Measurements from ENCODE around the gene SLC29A2. TPM values are rescaled to one million over a fixed set of nuclear protein-coding genes. Genes with fewer than 3 reads are reported as not detected.
A peak's percentile ranks its signal among the peaks of the same experiment; 100 is the strongest.

SLC29A2 gene
- polyA plus RNA-seq, 2 donors, result 4.7 to 7.8 TPM

DNA sequence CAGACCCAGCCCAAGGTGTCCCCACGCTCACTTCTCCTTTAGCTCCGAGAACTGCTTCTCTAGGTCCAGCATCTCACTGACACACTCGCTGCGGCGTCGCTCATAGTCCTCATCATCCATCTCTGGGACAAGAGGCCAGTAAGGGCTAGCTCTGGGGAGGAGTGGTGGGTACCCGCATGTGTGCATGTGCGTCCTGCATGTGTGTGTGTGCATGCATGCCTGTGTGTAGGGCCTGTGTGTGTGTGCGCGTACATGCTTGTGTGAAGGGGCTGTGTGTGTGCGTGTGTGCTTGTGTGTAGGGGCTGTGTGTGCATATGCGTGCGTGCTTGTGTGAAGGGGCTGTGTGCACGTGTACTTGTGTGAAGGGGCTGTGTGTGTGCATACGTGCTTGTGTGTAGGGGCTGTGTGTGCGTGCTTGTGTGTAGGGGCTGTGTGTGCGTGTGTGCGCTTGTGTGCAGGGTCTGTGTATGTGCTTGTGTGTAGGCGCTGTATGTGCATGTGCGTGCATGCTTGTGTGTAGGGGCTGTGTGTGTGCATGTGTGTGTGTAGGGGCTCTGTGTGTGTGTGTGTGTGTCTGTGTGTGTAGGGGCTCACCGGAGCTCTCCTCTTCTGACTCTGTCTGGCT lies 29.9 kb downstream of the SLC29A2 start:
- H3K36me3 ChIP-seq (ENCODE audit: control insufficient read depth in 2 of 2, insufficient read depth in 2 of 2, low read length in 1 of 2), result peaks cover 0 to 33% of the 10 kb centered on the region in 2 donors
- no peaks in the 10 kb centered on the region for H3K9me3 ChIP-seq (ENCODE audit: control insufficient read depth in 2 of 2, insufficient read depth in 1 of 2, low read depth in 1 of 2, low read length in 1 of 2)
- no peak overlapping the region for H3K27ac ChIP-seq (ENCODE audit: low read depth in 2 of 2, low read length in 1 of 2)
- no peaks in the 10 kb centered on the region for H3K27me3 ChIP-seq (ENCODE audit: control insufficient read depth in 1 of 2, insufficient read depth in 2 of 2, low read length in 2 of 2)
- WGBS, 2 donors, result 93 to 94% methylated on average over 21 of the region's 21 CpGs
- H3K4me1 ChIP-seq (ENCODE audit: control insufficient read depth in 2 of 2, insufficient read depth in 2 of 2, low read length in 1 of 2), result peaks cover 4 to 30% of the 10 kb centered on the region in 2 donors
- H3K4me3 ChIP-seq (ENCODE audit: low read depth in 1 of 2, low read length in 2 of 2), result no peak overlapping the region

DNA sequence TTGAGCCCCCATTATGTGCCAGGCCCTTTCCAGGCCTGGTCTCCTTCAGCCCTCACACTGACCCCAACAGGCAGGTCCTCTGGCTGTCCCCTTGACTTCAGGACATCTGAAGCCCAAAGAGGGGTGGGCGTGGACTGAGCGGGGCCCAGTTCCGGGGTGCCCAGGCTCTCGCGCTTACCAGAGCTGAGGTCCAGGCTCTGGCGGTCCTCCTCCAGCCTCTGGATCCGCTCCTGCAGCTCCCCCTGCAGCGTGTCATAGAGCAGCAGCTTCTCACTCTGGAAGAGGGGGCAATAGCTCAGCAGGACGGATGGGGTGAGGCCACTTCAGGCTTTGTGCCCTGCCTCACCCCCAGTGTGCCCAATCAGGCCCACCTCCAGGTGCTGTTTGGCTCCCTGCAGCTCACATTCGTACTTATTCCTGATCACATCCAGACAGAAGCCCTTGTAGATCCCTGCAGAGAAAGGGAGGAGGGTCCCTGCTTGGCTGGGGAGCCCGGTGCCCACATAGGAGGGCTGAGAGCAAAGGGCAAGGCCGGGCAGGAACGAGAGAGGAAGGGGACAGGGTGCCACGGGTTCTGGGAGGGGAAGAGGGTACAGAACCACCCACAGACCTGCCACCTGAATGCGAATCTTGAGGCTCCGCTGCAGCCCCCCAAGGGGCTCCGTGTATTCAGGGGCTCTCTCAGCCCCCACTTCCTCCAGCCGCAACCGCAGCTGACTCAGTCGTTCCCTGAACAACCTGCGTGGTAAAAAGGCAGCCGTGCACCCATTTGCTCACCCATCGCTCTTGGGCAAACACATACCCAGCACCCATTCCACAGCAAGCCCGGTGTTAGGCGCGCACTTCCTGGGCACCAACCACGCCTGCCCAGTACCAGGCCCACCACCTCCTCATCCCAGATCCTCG lies 30.7 kb downstream of the SLC29A2 start:
- WGBS, 2 donors, result 91% methylated on average over 28 of the region's 28 CpGs
- Histone ChIP-seq H3K9me3 (ENCODE audit: control insufficient read depth in 2 of 2, insufficient read depth in 1 of 2, low read depth in 1 of 2, low read length in 1 of 2) (no peaks in the 10 kb centered on the region), H3K27ac (ENCODE audit: low read depth in 2 of 2, low read length in 1 of 2) (no peak overlapping the region), H3K36me3 (ENCODE audit: control insufficient read depth in 2 of 2, insufficient read depth in 2 of 2, low read length in 1 of 2) (peaks cover 0 to 33% of the 10 kb centered on the region in 2 donors), H3K27me3 (ENCODE audit: control insufficient read depth in 1 of 2, insufficient read depth in 2 of 2, low read length in 2 of 2) (no peaks in the 10 kb centered on the region), H3K4me3 (ENCODE audit: low read depth in 1 of 2, low read length in 2 of 2) (no peak overlapping the region), H3K4me1 (ENCODE audit: control insufficient read depth in 2 of 2, insufficient read depth in 2 of 2, low read length in 1 of 2) (peaks cover 4 to 30% of the 10 kb centered on the region in 2 donors)

DNA sequence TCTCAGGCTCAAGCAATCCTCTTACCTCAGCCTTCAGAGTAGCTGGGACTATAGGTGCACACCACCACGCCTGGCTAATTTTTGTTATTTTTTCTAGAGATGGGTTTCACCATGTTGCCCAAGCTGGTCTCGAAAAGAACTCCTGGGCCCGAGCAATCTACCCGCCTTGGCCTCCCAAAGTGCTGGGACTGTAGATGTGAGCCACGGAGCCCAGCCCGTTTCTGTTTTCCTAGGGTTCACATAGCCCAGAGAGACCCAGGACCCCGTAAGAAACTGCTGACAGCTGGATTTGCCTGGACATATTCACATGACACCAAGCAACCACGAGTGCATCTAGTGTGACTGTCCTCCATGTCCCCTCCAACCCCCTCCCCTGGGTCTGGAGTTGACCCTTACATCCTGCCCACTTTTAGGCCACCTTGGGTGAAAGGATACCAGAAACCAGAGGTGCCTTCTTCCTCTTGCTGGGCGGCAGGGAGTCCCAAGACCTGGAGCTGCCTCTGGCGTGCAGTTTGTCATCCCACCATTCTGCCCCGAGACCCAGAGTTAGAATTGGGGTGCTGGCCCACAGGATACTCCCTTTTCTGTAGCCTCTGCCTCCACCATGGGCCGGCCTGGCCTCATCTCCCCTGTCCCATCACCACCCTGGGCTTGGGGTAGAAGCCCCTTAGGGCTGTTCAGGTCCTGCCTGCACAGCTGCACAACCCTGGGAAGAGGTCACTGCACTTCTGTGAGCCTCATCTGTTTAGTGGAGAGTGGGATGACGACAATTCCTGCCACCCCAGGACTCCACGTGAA lies 31.7 kb downstream of the SLC29A2 start:
- WGBS, 2 donors, result 74 to 79% methylated on average over 14 of the region's 14 CpGs
- H3K27ac ChIP-seq (ENCODE audit: low read depth in 2 of 2, low read length in 1 of 2), result peak overlapping the region in 1 of 2 donors; percentile 68
- H3K9me3 ChIP-seq (ENCODE audit: control insufficient read depth in 2 of 2, insufficient read depth in 1 of 2, low read depth in 1 of 2, low read length in 1 of 2), result no peaks in the 10 kb centered on the region
- no peak overlapping the region for H3K4me3 ChIP-seq (ENCODE audit: low read depth in 1 of 2, low read length in 2 of 2)
- H3K4me1 ChIP-seq (ENCODE audit: control insufficient read depth in 2 of 2, insufficient read depth in 2 of 2, low read length in 1 of 2), result peaks cover 5 to 36% of the 10 kb centered on the region in 2 donors
- H3K27me3 ChIP-seq (ENCODE audit: control insufficient read depth in 1 of 2, insufficient read depth in 2 of 2, low read length in 2 of 2), result no peaks in the 10 kb centered on the region
- peaks cover 0 to 33% of the 10 kb centered on the region in 2 donors for H3K36me3 ChIP-seq (ENCODE audit: control insufficient read depth in 2 of 2, insufficient read depth in 2 of 2, low read length in 1 of 2)

DNA sequence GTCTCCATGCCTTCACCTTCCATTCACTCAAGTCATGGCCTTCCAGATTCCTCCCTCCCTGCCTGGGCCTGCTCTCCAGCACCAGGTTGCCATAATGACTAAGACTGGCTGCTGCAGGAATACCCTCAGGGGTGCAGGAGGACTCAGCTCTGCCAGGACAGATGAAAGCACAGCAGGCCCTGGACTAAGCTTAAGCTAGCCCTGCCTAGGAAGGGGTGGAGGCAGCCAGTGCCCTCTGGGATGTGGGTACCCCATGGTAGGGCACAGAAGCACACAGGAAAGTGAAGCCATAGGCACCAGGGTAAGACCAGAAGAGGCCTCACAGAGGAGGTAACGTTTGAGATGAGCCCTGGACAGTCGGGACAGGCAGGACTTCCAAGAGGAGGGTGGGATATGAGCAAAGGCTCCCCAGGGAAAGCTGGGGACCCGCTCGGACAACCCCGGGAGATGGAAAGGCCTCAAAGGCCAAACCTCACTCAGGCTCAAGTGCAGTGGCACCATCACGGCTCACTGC lies 32.3 kb downstream of the SLC29A2 start:
- H3K9me3 ChIP-seq (ENCODE audit: control insufficient read depth in 2 of 2, insufficient read depth in 1 of 2, low read depth in 1 of 2, low read length in 1 of 2), result no peaks in the 10 kb centered on the region
- 52 to 68% methylated on average over 6 of the region's 6 CpGs for WGBS, 2 donors
- peaks cover 5 to 42% of the 10 kb centered on the region in 2 donors for H3K4me1 ChIP-seq (ENCODE audit: control insufficient read depth in 2 of 2, insufficient read depth in 2 of 2, low read length in 1 of 2)
- H3K27me3 ChIP-seq (ENCODE audit: control insufficient read depth in 1 of 2, insufficient read depth in 2 of 2, low read length in 2 of 2), result no peaks in the 10 kb centered on the region
- peaks cover 0 to 38% of the 10 kb centered on the region in 2 donors for H3K36me3 ChIP-seq (ENCODE audit: control insufficient read depth in 2 of 2, insufficient read depth in 2 of 2, low read length in 1 of 2)
- peak overlapping the region; percentile 68 to 76 for H3K27ac ChIP-seq (ENCODE audit: low read depth in 2 of 2, low read length in 1 of 2)
- H3K4me3 ChIP-seq (ENCODE audit: low read depth in 1 of 2, low read length in 2 of 2), result no peak overlapping the region

DNA sequence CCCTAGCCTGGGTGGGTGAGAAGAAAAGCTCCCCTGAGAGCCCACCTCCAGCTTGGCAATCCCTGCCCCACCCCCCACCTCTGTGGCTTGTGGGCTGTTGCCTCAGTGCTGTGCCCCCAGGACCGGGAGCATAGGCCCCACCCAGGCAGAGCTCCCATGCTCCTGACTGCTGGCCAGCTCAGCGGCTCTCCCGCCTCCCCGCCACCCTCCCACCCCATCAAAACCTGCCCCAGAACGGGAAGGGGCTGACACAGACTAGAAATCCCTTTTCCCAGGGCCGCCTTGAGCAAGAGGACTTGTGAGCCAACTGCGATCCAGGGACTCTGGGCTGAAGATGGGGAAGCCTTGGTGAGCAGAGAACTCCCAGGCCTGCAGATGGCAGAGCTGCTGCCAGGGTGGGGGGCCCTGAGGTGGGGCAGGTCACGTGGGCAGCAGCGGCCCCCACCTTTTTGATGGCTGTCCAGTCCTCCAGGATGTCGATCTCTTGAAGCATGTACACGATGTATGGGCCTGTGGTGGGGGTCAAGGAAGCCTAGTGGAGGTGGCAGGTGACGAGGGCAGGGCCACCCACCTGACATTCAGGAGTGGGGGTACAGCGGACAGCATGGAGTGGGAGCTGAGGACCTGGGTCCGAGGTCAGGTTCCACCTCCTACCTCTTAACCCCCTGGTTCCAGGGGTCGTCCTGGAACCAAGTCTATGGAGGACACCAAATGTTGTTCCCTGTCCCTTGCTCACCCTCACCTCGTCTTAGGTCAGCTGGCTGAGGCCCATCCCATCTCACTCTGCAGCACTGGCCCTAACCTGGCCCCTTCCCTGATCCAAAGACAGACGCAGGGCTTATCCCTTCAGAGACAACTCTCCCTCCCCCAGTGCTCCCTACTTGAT lies 33.0 kb downstream of the SLC29A2 start:
- peak overlapping the region; percentile 77 to 87 for H3K27ac ChIP-seq (ENCODE audit: low read depth in 2 of 2, low read length in 1 of 2)
- peaks cover 5 to 47% of the 10 kb centered on the region in 2 donors for H3K4me1 ChIP-seq (ENCODE audit: control insufficient read depth in 2 of 2, insufficient read depth in 2 of 2, low read length in 1 of 2)
- H3K27me3 ChIP-seq (ENCODE audit: control insufficient read depth in 1 of 2, insufficient read depth in 2 of 2, low read length in 2 of 2), result no peaks in the 10 kb centered on the region
- H3K9me3 ChIP-seq (ENCODE audit: control insufficient read depth in 2 of 2, insufficient read depth in 1 of 2, low read depth in 1 of 2, low read length in 1 of 2), result no peaks in the 10 kb centered on the region
- H3K4me3 ChIP-seq (ENCODE audit: low read depth in 1 of 2, low read length in 2 of 2), result no peak overlapping the region
- 55 to 71% methylated on average over 16 to 17 of the region's 17 CpGs for WGBS, 2 donors
- peaks cover 0 to 41% of the 10 kb centered on the region in 2 donors for H3K36me3 ChIP-seq (ENCODE audit: control insufficient read depth in 2 of 2, insufficient read depth in 2 of 2, low read length in 1 of 2)

DNA sequence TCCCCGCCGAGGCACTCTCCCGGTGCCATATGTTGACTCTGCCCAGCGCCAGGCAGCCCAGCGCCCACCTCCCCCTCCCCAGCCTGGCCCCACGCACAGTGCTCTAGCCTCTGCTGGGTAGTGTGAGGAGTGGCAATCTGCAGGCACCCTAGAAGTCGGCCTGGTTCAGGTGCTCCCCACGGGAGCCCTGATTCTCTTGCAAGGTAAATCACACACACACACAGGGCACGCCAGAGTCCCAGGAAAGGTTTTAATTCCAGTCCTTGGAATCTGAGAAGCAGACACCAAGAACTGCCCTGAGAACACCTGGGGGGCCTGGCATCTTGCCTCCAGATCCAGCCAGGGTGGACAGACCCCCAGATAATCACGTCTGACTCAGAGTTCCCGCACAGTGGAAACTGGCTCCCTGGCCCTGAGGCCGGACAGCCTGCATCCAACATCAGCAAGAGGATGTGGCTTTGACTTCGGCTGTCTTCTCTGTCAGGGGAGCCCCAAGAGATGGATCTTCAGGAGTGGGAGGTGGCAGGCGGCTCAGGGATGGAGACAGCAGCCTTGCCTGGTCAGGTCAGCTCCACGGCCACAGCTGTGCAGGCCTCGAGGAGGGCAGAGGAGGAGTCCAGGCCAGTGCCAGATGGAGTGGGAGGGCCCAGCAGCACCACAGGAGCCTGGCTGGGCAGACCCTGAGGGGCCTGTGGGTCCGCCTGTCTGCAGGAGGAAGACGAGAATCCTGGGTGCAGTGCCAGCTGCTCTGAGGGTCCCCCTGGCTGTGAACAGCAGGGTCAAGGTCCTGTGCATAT lies 34.3 kb downstream of the SLC29A2 start:
- H3K27ac ChIP-seq (ENCODE audit: low read depth in 2 of 2, low read length in 1 of 2), result peak overlapping the region; percentile 77 to 87
- H3K9me3 ChIP-seq (ENCODE audit: control insufficient read depth in 2 of 2, insufficient read depth in 1 of 2, low read depth in 1 of 2, low read length in 1 of 2), result no peaks in the 10 kb centered on the region
- 37 to 46% methylated on average over 18 of the region's 18 CpGs for WGBS, 2 donors
- peaks cover 0 to 49% of the 10 kb centered on the region in 2 donors for H3K36me3 ChIP-seq (ENCODE audit: control insufficient read depth in 2 of 2, insufficient read depth in 2 of 2, low read length in 1 of 2)
- H3K4me3 ChIP-seq (ENCODE audit: low read depth in 1 of 2, low read length in 2 of 2), result no peak overlapping the region
- no peaks in the 10 kb centered on the region for H3K27me3 ChIP-seq (ENCODE audit: control insufficient read depth in 1 of 2, insufficient read depth in 2 of 2, low read length in 2 of 2)
- H3K4me1 ChIP-seq (ENCODE audit: control insufficient read depth in 2 of 2, insufficient read depth in 2 of 2, low read length in 1 of 2), result peaks cover 8 to 47% of the 10 kb centered on the region in 2 donors

DNA sequence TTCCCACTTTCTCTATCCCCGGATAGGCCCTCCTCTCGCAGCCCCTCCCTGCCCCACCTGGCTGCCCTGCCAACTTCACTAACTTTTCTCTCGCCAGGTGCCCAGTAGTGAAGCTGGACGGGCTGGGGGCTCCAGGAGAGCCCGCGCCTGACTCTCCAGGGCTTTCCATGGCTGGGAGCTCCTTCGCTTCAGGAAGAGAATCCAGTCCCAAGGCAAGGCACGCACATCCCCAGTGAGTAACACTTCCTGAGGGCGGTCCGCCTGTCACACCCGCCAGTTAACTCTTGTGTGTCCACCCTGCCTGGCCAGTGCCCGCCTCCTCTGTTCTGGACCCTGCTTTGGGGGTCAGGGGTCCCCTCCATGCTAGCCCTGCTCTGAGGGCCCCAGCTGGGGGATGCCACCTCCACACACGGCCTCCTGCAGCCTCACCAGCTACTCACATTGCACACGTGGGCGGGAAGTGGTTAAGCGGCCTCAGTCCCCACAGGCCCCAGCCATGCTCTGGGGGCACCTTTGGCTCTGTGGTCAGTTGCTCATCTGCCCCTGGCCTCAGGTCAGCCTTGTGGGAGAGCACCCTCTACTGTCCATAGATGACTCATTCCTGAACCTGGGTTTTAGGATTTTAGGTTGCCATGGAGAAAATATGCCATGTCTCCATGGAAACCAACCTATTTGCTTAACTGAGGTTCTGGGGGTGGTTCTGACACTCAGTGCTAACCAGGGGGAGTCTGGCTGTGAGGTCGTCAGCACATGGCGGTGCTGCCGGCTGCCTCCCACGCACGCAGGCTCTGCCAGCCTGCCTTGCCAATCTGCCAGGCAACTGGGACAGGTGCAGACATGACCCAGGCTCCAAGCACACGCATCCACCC lies 35.1 kb downstream of the SLC29A2 start, which contains the start of gene RIN1:
RIN1 (minus strand) TSS at position 201 of the 869 bp plus-strand sequence; CDS start at position 169, 32 bp downstream.
- Histone ChIP-seq H3K27ac (ENCODE audit: low read depth in 2 of 2, low read length in 1 of 2) (peak within 1 kb of the TSS; percentile 87 to 88), H3K4me3 (ENCODE audit: low read depth in 1 of 2, low read length in 2 of 2) (peak within 1 kb of the TSS; percentile 63 to 66), H3K27me3 (ENCODE audit: control insufficient read depth in 1 of 2, insufficient read depth in 2 of 2, low read length in 2 of 2) (no peaks in the 10 kb centered on the region), H3K36me3 (ENCODE audit: control insufficient read depth in 2 of 2, insufficient read depth in 2 of 2, low read length in 1 of 2) (peaks cover 0 to 48% of the 10 kb centered on the region in 2 donors), H3K4me1 (ENCODE audit: control insufficient read depth in 2 of 2, insufficient read depth in 2 of 2, low read length in 1 of 2) (peaks cover 8 to 47% of the 10 kb centered on the region in 2 donors), H3K9me3 (ENCODE audit: control insufficient read depth in 2 of 2, insufficient read depth in 1 of 2, low read depth in 1 of 2, low read length in 1 of 2) (no peaks in the 10 kb centered on the region)
- WGBS, 2 donors, result 4 to 6% methylated on average over 22 of the region's 22 CpGs

Measured in esophagus (tissue), 2 donors.